Hepatocyte (in vitro differentiated cells): ENCODE data around the gene OSBPL2. TPM values are rescaled to one million over a fixed set of nuclear protein-coding genes. Genes with fewer than 3 reads are reported as not detected.

Experiments used
- DNase-seq: peaks from one replicate; pipeline ENCODE4 v3.0.0-alpha.2; 2016; ENCODE audit warnings: low spot score
- H2AFZ ChIP-seq: fragments of 200-600 bp; sonication (generic); 2 replicates; pipeline ENCODE4 v1.6.0; 2016; ENCODE audit warnings: antibody characterized with exemption, mild to moderate bottlenecking
- H3K27ac ChIP-seq: fragments of 200-600 bp; sonication (generic); 2 replicates; pipeline ENCODE4 v1.5.1; 2016; ENCODE audit warnings: mild to moderate bottlenecking
- H3K27me3 ChIP-seq: fragments of 200-600 bp; sonication (generic); 2 replicates; pipeline ENCODE4 v1.6.1; 2016
- H3K36me3 ChIP-seq: fragments of 200-600 bp; sonication (generic); replicated peaks from 2 replicates; pipeline ENCODE4 v1.5.1; 2016; ENCODE audit warnings: low read depth; ENCODE audit not compliant: insufficient read depth
- H3K4me1 ChIP-seq: fragments of 200-600 bp; sonication (generic); 2 replicates; pipeline ENCODE4 v1.5.1; 2016; ENCODE audit warnings: mild to moderate bottlenecking, moderate library complexity; ENCODE audit not compliant: insufficient read depth
- H3K4me2 ChIP-seq: fragments of 200-600 bp; sonication (generic); 2 replicates; pipeline ENCODE4 v1.6.0; 2016
- H3K4me3 ChIP-seq: fragments of 200-600 bp; sonication (generic); 2 replicates; pipeline ENCODE4 v1.5.1; 2016; ENCODE audit warnings: mild to moderate bottlenecking
- H3K79me2 ChIP-seq: fragments of 200-600 bp; sonication (generic); 2 replicates; pipeline ENCODE4 v1.6.0; 2017; ENCODE audit warnings: mild to moderate bottlenecking
- H3K9me2 ChIP-seq: fragments of 200-600 bp; sonication (generic); replicated peaks from 2 replicates; pipeline ENCODE4 v1.6.0; 2017; ENCODE audit warnings: mild to moderate bottlenecking; ENCODE audit not compliant: insufficient read depth
- H3K9me3 ChIP-seq: fragments of 200-600 bp; sonication (generic); 2 replicates; pipeline ENCODE4 v1.5.1; 2016; ENCODE audit warnings: low read depth, mild to moderate bottlenecking
- H4K20me1 ChIP-seq: fragments of 200-600 bp; sonication (generic); 2 replicates; pipeline ENCODE4 v1.6.0; 2016; ENCODE audit warnings: mild to moderate bottlenecking; ENCODE audit not compliant: insufficient read depth, poor library complexity, severe bottlenecking
- EZH2 ChIP-seq: fragments of 200-600 bp; sonication (generic); IDR thresholded peaks from 2 replicates; pipeline ENCODE4 v1.6.1; 2016; ENCODE audit warnings: antibody characterized with exemption, mild to moderate bottlenecking, borderline replicate concordance
- EZH2phosphoT487 ChIP-seq: fragments of 200-600 bp; sonication (generic); IDR thresholded peaks from one replicate; pipeline ENCODE4 v1.6.1; 2018; ENCODE audit warnings: antibody characterized with exemption, mild to moderate bottlenecking, low read depth, moderate library complexity; ENCODE audit not compliant: unreplicated experiment, severe bottlenecking
- WGBS: methylation state at CpG from one replicate; pipeline ENCODE4 v1.1.6; 2016; ENCODE audit warnings: low lambda C conversion rate; ENCODE audit errors: missing lambda C conversion rate; 5-methylcytosine and 5-hydroxymethylcytosine counted together
- polyA plus RNA-seq: library from polyadenylated mRNA; unstranded; fragments of >200 nt; fragmentation: Nextera tagmentation; extraction: Ambion mirVana; gene quantifications from 2 replicates; pipeline ENCODE4 v1.2.1, GENCODE V29; 2016
- total RNA-seq: library from RNA; depleted of rRNA; stranded (reverse); fragments of >200 nt; gene quantifications from 2 replicates; pipeline ENCODE4 v1.2.3, GENCODE V29; 2014
- TF ChIP-seq, protein P1 (sequence below): fragments of 200-600 bp; sonication (generic); IDR thresholded peaks from 2 replicates; pipeline ENCODE4 v1.5.1; 2016; ENCODE audit warnings: antibody characterized with exemption, mild to moderate bottlenecking; ENCODE audit not compliant: poor library complexity

Gene OSBPL2
- total and polyA plus RNA-seq, 2 experiments from 2014 or later: 40.5 to 45.9 TPM

DNA sequence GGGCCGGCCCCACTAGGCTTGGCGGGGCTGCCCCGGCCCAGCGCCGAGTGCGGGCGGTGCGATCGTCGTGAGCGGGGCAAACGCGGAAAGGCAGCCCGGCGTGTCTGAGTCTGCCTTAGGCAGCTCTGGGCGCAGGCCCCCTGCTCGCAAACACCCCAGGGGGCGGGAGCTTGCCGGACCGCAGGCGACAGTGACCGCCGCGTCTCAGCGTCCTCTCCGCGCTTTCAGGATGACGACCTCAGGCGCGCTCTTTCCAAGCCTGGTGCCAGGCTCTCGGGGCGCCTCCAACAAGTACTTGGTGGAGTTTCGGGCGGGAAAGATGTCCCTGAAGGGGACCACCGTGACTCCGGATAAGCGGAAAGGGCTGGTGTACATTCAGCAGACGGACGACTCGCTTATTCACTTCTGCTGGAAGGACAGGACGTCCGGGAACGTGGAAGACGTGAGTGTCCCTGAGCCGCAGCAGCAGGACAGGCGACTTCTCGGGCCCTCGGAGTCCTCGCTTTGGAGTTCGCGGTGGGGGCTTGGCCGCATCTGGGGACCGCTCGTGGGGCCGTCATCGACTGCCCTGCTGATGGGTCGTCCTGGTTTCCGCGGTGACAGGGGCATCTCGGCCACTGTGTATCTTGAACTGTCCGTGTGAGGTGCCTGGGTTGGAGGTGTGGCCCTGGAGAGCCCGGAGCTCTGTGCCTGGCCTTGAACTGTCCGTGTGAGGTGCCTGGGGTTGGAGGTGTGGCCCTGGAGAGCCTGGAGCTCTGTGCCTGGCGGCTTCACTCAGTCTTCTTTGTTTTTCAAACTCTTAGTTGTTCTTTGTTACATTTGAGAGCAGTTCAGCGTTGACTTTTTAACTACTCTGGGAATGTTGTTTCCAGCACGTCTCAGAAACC lies 65.3 kb downstream of the OSBPL2 start:
- 5% methylated on average over 61 of the region's 66 CpGs for WGBS
- no peak overlapping the region for H2AFZ ChIP-seq
- H3K4me3 ChIP-seq: peak overlapping the region; percentile 44
- peaks cover 37% of the 10 kb centered on the region for H4K20me1 ChIP-seq
- peaks cover 15% of the 10 kb centered on the region for H3K4me1 ChIP-seq
- peak; percentile 48 for DNase-seq
- peaks cover 36% of the 10 kb centered on the region for H3K79me2 ChIP-seq
- no peaks in the 10 kb centered on the region for H3K36me3 ChIP-seq
- no peaks in the 10 kb centered on the region for H3K9me3 ChIP-seq
- TF ChIP-seq, protein P1, sequence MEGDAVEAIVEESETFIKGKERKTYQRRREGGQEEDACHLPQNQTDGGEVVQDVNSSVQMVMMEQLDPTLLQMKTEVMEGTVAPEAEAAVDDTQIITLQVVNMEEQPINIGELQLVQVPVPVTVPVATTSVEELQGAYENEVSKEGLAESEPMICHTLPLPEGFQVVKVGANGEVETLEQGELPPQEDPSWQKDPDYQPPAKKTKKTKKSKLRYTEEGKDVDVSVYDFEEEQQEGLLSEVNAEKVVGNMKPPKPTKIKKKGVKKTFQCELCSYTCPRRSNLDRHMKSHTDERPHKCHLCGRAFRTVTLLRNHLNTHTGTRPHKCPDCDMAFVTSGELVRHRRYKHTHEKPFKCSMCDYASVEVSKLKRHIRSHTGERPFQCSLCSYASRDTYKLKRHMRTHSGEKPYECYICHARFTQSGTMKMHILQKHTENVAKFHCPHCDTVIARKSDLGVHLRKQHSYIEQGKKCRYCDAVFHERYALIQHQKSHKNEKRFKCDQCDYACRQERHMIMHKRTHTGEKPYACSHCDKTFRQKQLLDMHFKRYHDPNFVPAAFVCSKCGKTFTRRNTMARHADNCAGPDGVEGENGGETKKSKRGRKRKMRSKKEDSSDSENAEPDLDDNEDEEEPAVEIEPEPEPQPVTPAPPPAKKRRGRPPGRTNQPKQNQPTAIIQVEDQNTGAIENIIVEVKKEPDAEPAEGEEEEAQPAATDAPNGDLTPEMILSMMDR: no peak
- TF ChIP-seq EZH2phosphoT487 (no peak), EZH2 (no peak)
- H3K27me3 ChIP-seq: no peaks in the 10 kb centered on the region
- H3K9me2 ChIP-seq: no peaks in the 10 kb centered on the region
- peak overlapping the region; percentile 77 for H3K27ac ChIP-seq
- peak overlapping the region; percentile 97 for H3K4me2 ChIP-seq

DNA sequence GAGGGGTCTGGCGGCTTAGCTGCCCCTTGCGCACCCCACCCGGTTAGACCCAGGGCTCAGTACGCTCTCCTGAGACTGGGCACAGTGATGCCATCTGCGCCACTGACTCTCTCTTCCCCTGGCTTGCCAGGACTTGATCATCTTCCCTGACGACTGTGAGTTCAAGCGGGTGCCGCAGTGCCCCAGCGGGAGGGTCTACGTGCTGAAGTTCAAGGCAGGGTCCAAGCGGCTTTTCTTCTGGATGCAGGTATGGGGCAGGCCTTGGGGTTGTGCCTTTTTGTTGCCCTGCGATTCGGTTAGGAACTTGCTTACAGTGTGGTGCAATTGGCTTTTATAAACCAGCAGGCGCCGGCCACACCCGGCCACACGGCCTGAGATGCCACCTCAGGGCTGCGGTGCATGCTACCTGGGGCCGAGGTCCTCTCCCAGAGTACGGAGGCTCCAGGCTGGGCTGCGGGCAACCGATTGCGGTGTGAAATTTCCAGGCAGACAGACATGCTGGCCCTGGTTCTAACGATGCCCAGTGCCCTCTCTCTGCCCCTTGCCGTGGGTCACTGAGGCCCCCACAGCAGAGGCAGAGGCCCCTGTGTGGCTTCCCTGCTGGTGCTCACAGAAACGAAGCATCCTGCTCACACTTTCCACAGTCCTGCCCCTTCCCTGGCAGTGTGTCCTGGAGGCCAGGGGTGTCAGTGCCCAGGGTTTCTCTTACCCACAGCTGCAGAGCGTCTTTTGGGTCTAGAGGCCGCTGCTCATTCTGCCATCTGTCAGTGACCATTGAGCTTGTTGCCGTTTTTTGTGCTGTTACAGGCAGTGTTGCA lies 66.2 kb downstream of the OSBPL2 start:
- WGBS: 85% methylated on average over 29 of the region's 29 CpGs
- H3K27ac ChIP-seq: peak overlapping the region; percentile 77
- DNase-seq: no peak
- peak overlapping the region; percentile 97 for H3K4me2 ChIP-seq
- peaks cover 37% of the 10 kb centered on the region for H4K20me1 ChIP-seq
- TF ChIP-seq EZH2 (no peak), EZH2phosphoT487 (no peak)
- TF ChIP-seq, protein P1: no peak
- H3K36me3 ChIP-seq: no peaks in the 10 kb centered on the region
- no peaks in the 10 kb centered on the region for H3K9me3 ChIP-seq
- H2AFZ ChIP-seq: no peak overlapping the region
- peak overlapping the region; percentile 44 for H3K4me3 ChIP-seq
- peaks cover 15% of the 10 kb centered on the region for H3K4me1 ChIP-seq
- H3K27me3 ChIP-seq: no peaks in the 10 kb centered on the region
- H3K79me2 ChIP-seq: peaks cover 36% of the 10 kb centered on the region
- H3K9me2 ChIP-seq: no peaks in the 10 kb centered on the region

DNA sequence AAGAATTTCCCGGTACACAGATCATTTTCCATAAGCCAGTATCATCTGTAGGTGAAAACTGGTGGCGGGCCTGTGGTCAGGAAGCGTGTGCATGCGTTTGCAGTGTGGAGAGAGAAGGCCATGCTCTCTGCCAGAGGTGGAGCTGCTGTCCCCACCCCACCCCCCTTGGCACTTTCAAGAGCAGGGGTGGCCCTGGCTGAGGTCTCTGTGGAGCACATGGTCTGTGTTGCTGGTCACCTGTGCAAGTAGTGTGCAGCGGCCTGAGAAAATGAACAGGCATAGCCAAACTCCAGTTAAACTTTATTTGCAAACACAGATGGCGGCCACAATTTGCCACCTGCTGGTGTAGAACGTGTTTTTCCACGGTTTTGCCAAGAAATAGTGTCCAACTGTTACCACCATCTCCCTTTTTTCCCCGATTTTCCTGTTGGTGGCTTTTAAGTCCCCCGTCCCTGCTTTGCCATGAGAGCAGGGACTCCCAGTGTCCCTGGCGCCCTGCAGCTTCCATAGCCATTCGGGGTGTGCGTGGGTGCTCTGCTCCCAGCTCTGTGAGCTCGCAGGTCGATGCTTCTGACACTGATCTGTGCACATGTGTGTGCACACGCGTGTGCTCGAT lies 66.9 kb downstream of the OSBPL2 start:
- H3K4me1 ChIP-seq: peaks cover 15% of the 10 kb centered on the region
- peaks cover 36% of the 10 kb centered on the region for H3K79me2 ChIP-seq
- H3K36me3 ChIP-seq: no peaks in the 10 kb centered on the region
- H3K9me2 ChIP-seq: no peaks in the 10 kb centered on the region
- no peak overlapping the region for H2AFZ ChIP-seq
- no peak overlapping the region for H3K27ac ChIP-seq
- H3K4me3 ChIP-seq: no peak overlapping the region
- H3K27me3 ChIP-seq: no peaks in the 10 kb centered on the region
- DNase-seq: no peak
- no peaks in the 10 kb centered on the region for H3K9me3 ChIP-seq
- TF ChIP-seq EZH2 (no peak), EZH2phosphoT487 (no peak)
- TF ChIP-seq, protein P1: no peak
- peaks cover 37% of the 10 kb centered on the region for H4K20me1 ChIP-seq
- H3K4me2 ChIP-seq: peak overlapping the region; percentile 97
- 93% methylated on average over 18 of the region's 18 CpGs for WGBS
